Measurements from ENCODE around the gene ACAD11.

- no peak for TF ChIP-seq POLR2A (IDR thresholded peaks at IDR 0.05)
- TF ChIP-seq CTCF (IDR thresholded peaks at IDR 0.05): no peak
These were observed 29.0 kb downstream of the ACAD11 start for GRCh38 chr3:132630612-132631011.

Measured in upper lobe of left lung (tissue), 4 donors.